Adrenal gland (tissue), 5 donors: ENCODE measurements around the gene TMEM185B.

Experiments
- POLR2A ChIP-seq, 2 donors: fragments of 450-650 bp; IDR thresholded peaks; one replicate each; pipeline ENCODE4 v1.6.1; 2017; ENCODE audit warnings: antibody characterized with exemption in 2 of 2, mild to moderate bottlenecking in 2 of 2, moderate library complexity in 1 of 2
- TF ChIP-seq, protein P1 (sequence below), 6 experiments: fragments of 450-650 bp in 4 of 6; fragments of 200-600 bp in 2 of 6; sonication (generic) in 1 of 6; IDR thresholded peaks; 1 replicate in 5 of 6; 2 replicates in 1 of 6; pipeline versions ENCODE4 v1.5.1 to v1.8.0; 2016 to 2021; ENCODE audit warnings: antibody characterized with exemption in 6 of 6, mild to moderate bottlenecking in 2 of 6, moderate library complexity in 1 of 6
- donor health status: DM: no; HTN: no; CAD: no.

DNA sequence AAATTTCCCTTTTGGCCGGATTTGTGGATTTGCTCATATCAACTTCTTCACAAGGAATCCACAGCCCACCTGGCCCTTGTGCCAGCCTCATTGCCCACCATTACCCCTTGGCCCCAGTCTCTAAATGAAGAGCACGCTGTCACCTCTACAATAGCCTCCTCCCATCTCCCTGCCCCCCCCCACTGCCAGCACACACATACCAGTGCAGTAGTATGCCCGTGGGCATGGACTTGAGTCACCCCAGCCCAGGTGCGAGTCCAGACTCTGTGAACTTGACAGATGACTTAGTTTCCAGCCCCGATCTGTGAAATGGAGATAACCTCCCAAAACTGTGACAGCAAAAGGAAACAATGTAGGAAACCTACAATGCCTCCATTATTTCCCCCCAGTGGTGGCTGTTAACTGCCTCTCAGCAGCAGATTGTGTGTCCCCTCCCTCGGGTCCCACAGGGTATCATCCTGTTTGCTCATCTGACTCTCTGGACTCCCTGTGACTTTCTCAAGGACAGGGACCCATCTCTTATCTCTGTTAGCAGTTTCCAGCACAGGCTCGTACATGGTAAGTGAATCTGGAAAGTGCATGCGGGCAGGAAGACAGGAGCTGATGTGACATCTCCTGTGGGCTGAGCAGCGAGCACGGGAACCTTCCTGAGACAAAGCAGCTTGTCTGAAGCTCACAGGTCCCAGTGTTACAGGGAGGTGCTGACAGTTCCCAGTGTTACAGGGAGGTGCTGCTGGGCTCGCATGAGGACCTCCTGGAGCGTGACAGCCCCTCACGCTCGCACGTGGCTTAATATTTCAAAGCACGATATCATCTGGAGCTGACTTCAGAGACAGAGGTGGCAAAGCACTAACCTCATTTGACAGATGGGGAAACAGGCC, 4.2 kb upstream of the TMEM185B start:
- TF ChIP-seq, protein P1, sequence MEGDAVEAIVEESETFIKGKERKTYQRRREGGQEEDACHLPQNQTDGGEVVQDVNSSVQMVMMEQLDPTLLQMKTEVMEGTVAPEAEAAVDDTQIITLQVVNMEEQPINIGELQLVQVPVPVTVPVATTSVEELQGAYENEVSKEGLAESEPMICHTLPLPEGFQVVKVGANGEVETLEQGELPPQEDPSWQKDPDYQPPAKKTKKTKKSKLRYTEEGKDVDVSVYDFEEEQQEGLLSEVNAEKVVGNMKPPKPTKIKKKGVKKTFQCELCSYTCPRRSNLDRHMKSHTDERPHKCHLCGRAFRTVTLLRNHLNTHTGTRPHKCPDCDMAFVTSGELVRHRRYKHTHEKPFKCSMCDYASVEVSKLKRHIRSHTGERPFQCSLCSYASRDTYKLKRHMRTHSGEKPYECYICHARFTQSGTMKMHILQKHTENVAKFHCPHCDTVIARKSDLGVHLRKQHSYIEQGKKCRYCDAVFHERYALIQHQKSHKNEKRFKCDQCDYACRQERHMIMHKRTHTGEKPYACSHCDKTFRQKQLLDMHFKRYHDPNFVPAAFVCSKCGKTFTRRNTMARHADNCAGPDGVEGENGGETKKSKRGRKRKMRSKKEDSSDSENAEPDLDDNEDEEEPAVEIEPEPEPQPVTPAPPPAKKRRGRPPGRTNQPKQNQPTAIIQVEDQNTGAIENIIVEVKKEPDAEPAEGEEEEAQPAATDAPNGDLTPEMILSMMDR (IDR thresholded peaks at IDR 0.05), result no peak
- TF ChIP-seq POLR2A (IDR thresholded peaks at IDR 0.05), result peak in 1 of 2 donors; percentile 6
